HepG2 (cell line): Measurements from ENCODE around the gene DOCK1. TPM values are rescaled to one million over a fixed set of nuclear protein-coding genes. Genes with fewer than 3 reads are reported as not detected.

Source experiments
- GTF3A ChIP-seq: sonication (generic); formaldehyde crosslinking; conservative IDR thresholded peaks from 2 replicates; pipeline ENCODE4 v1.4.0; 2020; ENCODE audit warnings: mild to moderate bottlenecking, missing genetic modification reagents
- HNRNPL ChIP-seq: fragments of 200-400 bp; formaldehyde crosslinking; IDR thresholded peaks from 2 replicates; pipeline ENCODE4 v1.6.1; 2017; ENCODE audit warnings: mild to moderate bottlenecking, low read depth, low read length
- HNRNPUL1 ChIP-seq: fragments of 200-400 bp; formaldehyde crosslinking; IDR thresholded peaks from 2 replicates; pipeline ENCODE4 v1.6.1; 2017; ENCODE audit warnings: low read depth, mild to moderate bottlenecking, low read length, moderate library complexity
- HOMEZ ChIP-seq: IDR thresholded peaks from 2 replicates; pipeline ENCODE4 v1.6.1; 2016; ENCODE audit warnings: low read depth
- KLF12 ChIP-seq: sonication (generic); formaldehyde crosslinking; IDR thresholded peaks from 2 replicates; pipeline ENCODE4 v1.4.0; 2020; ENCODE audit warnings: missing genetic modification reagents, borderline replicate concordance
- MEF2D ChIP-seq: sonication (generic); formaldehyde crosslinking; IDR thresholded peaks from 2 replicates; pipeline ENCODE4 v1.5.1; 2020; ENCODE audit warnings: mild to moderate bottlenecking, missing genetic modification reagents
- NR2C2 ChIP-seq: sonication (generic); formaldehyde crosslinking; IDR thresholded peaks from 2 replicates; pipeline ENCODE4 v1.4.0; 2020; ENCODE audit warnings: missing genetic modification reagents, mild to moderate bottlenecking, moderate library complexity, borderline replicate concordance
- PBX2 ChIP-seq: IDR thresholded peaks from 2 replicates; pipeline ENCODE4 v1.6.1; 2016; ENCODE audit warnings: control low read depth
- SCMH1 ChIP-seq: sonication (generic); formaldehyde crosslinking; IDR thresholded peaks from 2 replicates; pipeline ENCODE4 v1.9.0; 2021; ENCODE audit warnings: missing genetic modification reagents, mild to moderate bottlenecking, borderline replicate concordance
- SOX13 ChIP-seq, 3 experiments: fragments of 450-650 bp in 1 of 3; sonication (generic) in 1 of 3; formaldehyde crosslinking in 1 of 3; IDR thresholded peaks in 2 of 3; conservative IDR thresholded peaks in 1 of 3; 2 replicates each; pipeline versions ENCODE4 v1.5.0 to v1.6.1; 2016 to 2020; ENCODE audit warnings: antibody characterized with exemption in 1 of 3, mild to moderate bottlenecking in 1 of 3, missing compliant biosample characterization in 1 of 3, missing genetic modification reagents in 1 of 3, moderate library complexity in 1 of 3
- TAF1 ChIP-seq: sonication (generic); formaldehyde crosslinking; IDR thresholded peaks from 2 replicates; pipeline ENCODE4 v1.4.0; 2020; ENCODE audit warnings: missing genetic modification reagents
- TFDP1 ChIP-seq: IDR thresholded peaks from 2 replicates; pipeline ENCODE4 v1.6.1; 2016; ENCODE audit warnings: missing compliant biosample characterization, missing genetic modification reagents, borderline replicate concordance
- ZNF280B ChIP-seq: sonication (generic); formaldehyde crosslinking; IDR thresholded peaks from 2 replicates; pipeline ENCODE4 v1.5.0; 2020; ENCODE audit warnings: missing genetic modification reagents, mild to moderate bottlenecking, borderline replicate concordance
- ZNF407 ChIP-seq: sonication (generic); formaldehyde crosslinking; IDR thresholded peaks from one replicate; pipeline ENCODE4 v1.5.1; 2020; ENCODE audit warnings: mild to moderate bottlenecking, missing genetic modification reagents; ENCODE audit errors: not compliant biosample characterization
- ZNF451 ChIP-seq: sonication (generic); formaldehyde crosslinking; IDR thresholded peaks from 2 replicates; pipeline ENCODE4 v1.5.0; 2020; ENCODE audit warnings: mild to moderate bottlenecking, missing genetic modification reagents
- ZNF670 ChIP-seq: sonication (generic); formaldehyde crosslinking; IDR thresholded peaks from 2 replicates; pipeline ENCODE4 v1.8.0; 2022; ENCODE audit warnings: mild to moderate bottlenecking, missing genetic modification reagents, borderline replicate concordance
- polyA plus RNA-seq, 8 experiments: library from polyadenylated mRNA; depleted of rRNA in 3 of 8; stranded (reverse) in 7 of 8; unstranded in 1 of 8; fragments of >200 nt; fragmentation: Illumina TruSeq in 4 of 8; extraction: Trizol in 4 of 8; gene quantifications; 2 replicates each; pipeline versions ENCODE4 v1.2.1 to v1.2.3, GENCODE V29; 2011 to 2016; ENCODE audit warnings: low read depth in 4 of 8, missing spikeins in 1 of 8, mixed read lengths in 1 of 8; ENCODE audit not compliant: insufficient read depth in 1 of 8
- total RNA-seq, 5 experiments: library from RNA; depleted of rRNA; stranded (reverse); fragments of >200 nt; fragmentation: Illumina TruSeq; extraction: Trizol; gene quantifications; 2 replicates each; pipeline ENCODE4 v1.2.3, GENCODE V29; 2016; ENCODE audit warnings: low read depth in 1 of 5

The DOCK1 gene
- total and polyA plus RNA-seq, 2 of the 13 experiments (the other 11 are each of a cell fraction or from before 2014, with no cell fraction given), result 8.3 to 25.5 TPM

- TF ChIP-seq ZNF407 (CRISPR knock-in tag) (no peak), SOX13 (IDR thresholded peaks at IDR 0.05) (no peak), SOX13 (CRISPR knock-in tag; conservative IDR thresholded peaks at IDR 0.05 in 1 of 2, IDR thresholded peaks at IDR 0.05 in 1 of 2) (no peak), HNRNPL (no peak), TFDP1 (no peak), ZNF670 (CRISPR knock-in tag) (no peak), NR2C2 (CRISPR knock-in tag) (no peak), HOMEZ (CRISPR knock-in tag) (no peak), KLF12 (CRISPR knock-in tag) (no peak), GTF3A (CRISPR knock-in tag) (no peak), ZNF280B (no peak), MEF2D (no peak), TAF1 (CRISPR knock-in tag) (no peak), SCMH1 (CRISPR knock-in tag) (no peak), HNRNPUL1 (no peak), PBX2 (CRISPR knock-in tag) (no peak), ZNF451 (CRISPR knock-in tag) (no peak)
Observed at GRCh38 chr10:127385066-127385465, 479.8 kb downstream of the DOCK1 start (continued).
